Colonic mucosa (tissue), 4 donors: ENCODE measurements around the gene DNAJC9. TPM values are rescaled to one million over a fixed set of nuclear protein-coding genes. Genes with fewer than 3 reads are reported as not detected.

Experiments used
- DNase-seq: peaks from one replicate; pipeline ENCODE4 v3.0.0-alpha.2; 2020
- H3K27ac ChIP-seq: fragments of 200-600 bp; one replicate; pipeline ENCODE4 v1.8.0; 2021
- H3K27me3 ChIP-seq: fragments of 200-600 bp; one replicate; pipeline ENCODE4 v1.8.0; 2021
- H3K36me3 ChIP-seq: fragments of 200-600 bp; one replicate; pipeline ENCODE4 v1.8.0; 2021
- H3K4me1 ChIP-seq: fragments of 200-600 bp; one replicate; pipeline ENCODE4 v1.8.0; 2021; ENCODE audit warnings: mild to moderate bottlenecking
- H3K4me3 ChIP-seq: fragments of 200-600 bp; one replicate; pipeline ENCODE4 v1.8.0; 2021
- H3K9ac ChIP-seq, 2 donors: one replicate each; pipeline ENCODE4 v1.7.0; 2013; ENCODE audit warnings: control low read depth in 2 of 2, low read depth in 2 of 2, low read length in 2 of 2
- H3K9me3 ChIP-seq: fragments of 200-600 bp; one replicate; pipeline ENCODE4 v1.8.0; 2021
- intact Hi-C: fragments of 100-400 bp; cut with DNase I; formaldehyde crosslinking; loops from one replicate; pipeline ENCODE4 v1.14.1; 2022
- total RNA-seq, 2 donors: library from RNA; stranded (reverse); fragmentation: NEBNext Ultra II Directional in 1 of 2; extraction: Animal tissue kit (Norgen Biotek cat#: 25700) in 1 of 2; gene quantifications; one replicate each; pipeline ENCODE4 v1.2.1, GENCODE V29; 2021
- TF ChIP-seq, protein P1 (sequence below): fragments of 200-600 bp; IDR thresholded peaks from one replicate; pipeline ENCODE4 v1.8.0; 2022; ENCODE audit warnings: antibody characterized with exemption, mild to moderate bottlenecking
- donor health status: healthy.
- donor health status: DM: no; HTN: no; CAD: no.
- donor health status: DM: no; HTN: no; CAD: no.

The DNAJC9 gene, protein sequence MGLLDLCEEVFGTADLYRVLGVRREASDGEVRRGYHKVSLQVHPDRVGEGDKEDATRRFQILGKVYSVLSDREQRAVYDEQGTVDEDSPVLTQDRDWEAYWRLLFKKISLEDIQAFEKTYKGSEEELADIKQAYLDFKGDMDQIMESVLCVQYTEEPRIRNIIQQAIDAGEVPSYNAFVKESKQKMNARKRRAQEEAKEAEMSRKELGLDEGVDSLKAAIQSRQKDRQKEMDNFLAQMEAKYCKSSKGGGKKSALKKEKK
- total RNA-seq = 10 to 100 TPM; 14.4 to 34.8 TPM

DNA sequence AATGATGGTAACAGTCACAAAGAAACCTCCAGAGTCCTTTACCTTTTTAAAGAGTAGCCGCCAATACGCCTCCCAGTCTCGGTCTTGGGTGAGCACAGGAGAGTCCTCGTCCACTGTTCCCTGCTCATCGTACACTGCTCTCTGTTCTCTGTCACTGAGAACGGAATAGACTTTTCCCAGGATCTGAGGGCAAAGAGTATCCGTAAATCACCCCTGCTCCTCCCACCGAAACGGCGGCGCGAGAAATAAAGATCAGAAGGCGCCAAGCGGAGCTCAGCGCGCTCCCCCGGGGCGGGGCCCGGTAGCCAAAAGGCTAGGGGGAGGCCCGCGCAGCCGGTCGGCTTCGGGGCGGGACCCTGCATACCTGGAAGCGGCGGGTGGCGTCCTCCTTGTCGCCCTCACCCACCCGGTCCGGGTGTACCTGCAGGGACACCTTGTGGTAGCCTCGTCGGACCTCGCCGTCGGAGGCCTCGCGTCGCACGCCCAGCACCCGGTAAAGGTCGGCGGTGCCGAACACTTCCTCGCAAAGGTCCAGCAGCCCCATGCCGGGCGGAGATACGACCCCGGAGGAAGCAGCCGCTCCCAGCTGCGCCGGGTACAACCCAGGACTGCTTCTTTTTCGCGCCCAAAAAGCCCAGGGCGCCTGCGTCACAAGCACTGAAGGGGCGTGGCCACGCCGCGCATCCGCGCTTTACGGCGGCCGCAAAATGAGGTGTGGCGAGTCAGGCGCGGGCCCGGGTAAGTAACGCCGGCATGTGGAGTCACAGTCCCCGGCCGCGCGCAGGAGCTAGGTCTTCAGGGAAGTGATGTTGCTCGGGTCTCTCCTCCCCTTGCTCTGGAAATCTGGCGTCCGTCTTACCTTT is at the start of gene DNAJC9:
TSS of gene DNAJC9 (minus strand) at position 610 of the 863 bp plus-strand sequence. CDS start at position 544, 66 bp downstream.
- H3K36me3 ChIP-seq = no peaks in the 10 kb centered on the region
- peak; percentile 99 for DNase-seq
- intact Hi-C loops = no loop called here
- no peaks in the 10 kb centered on the region for H3K9me3 ChIP-seq
- H3K4me3 ChIP-seq = peak within 1 kb of the TSS; percentile 85
- peak within 1 kb of the TSS; percentile 80 to 81 for H3K9ac ChIP-seq
- peak within 1 kb of the TSS; percentile 78 for H3K27ac ChIP-seq
- H3K27me3 ChIP-seq = no peaks in the 10 kb centered on the region
- H3K4me1 ChIP-seq = peaks cover 8% of the 10 kb centered on the region
- TF ChIP-seq, protein P1, sequence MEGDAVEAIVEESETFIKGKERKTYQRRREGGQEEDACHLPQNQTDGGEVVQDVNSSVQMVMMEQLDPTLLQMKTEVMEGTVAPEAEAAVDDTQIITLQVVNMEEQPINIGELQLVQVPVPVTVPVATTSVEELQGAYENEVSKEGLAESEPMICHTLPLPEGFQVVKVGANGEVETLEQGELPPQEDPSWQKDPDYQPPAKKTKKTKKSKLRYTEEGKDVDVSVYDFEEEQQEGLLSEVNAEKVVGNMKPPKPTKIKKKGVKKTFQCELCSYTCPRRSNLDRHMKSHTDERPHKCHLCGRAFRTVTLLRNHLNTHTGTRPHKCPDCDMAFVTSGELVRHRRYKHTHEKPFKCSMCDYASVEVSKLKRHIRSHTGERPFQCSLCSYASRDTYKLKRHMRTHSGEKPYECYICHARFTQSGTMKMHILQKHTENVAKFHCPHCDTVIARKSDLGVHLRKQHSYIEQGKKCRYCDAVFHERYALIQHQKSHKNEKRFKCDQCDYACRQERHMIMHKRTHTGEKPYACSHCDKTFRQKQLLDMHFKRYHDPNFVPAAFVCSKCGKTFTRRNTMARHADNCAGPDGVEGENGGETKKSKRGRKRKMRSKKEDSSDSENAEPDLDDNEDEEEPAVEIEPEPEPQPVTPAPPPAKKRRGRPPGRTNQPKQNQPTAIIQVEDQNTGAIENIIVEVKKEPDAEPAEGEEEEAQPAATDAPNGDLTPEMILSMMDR = no peak

DNA sequence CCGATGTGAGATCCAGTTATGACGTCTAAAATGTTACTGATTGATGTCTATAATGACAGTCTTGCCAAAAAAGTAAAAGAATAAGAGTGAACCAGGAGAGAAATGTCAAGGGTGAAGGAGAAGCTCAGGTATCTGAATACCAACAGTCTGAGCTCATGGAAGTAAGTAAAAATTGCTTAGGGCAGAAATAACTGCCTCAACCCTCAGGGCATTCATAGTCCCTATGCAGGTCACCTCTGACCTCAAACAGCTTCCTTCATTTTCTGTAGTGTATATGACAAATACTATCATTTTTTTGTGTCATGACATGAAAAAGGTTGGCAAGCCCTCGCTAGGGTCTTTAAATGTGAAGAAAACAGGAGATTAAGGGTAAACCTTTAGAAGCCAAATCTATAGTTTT is 46.4 kb upstream of the DNAJC9 start:
- no peaks in the 10 kb centered on the region for H3K9me3 ChIP-seq
- no peak overlapping the region for H3K27ac ChIP-seq
- TF ChIP-seq, protein P1 = no peak
- H3K27me3 ChIP-seq = no peaks in the 10 kb centered on the region
- no peaks in the 10 kb centered on the region for H3K36me3 ChIP-seq
- intact Hi-C loops = no loop called here
- no peak overlapping the region for H3K4me3 ChIP-seq
- H3K9ac ChIP-seq = no peak overlapping the region
- DNase-seq = no peak
- H3K4me1 ChIP-seq = no peaks in the 10 kb centered on the region

DNA sequence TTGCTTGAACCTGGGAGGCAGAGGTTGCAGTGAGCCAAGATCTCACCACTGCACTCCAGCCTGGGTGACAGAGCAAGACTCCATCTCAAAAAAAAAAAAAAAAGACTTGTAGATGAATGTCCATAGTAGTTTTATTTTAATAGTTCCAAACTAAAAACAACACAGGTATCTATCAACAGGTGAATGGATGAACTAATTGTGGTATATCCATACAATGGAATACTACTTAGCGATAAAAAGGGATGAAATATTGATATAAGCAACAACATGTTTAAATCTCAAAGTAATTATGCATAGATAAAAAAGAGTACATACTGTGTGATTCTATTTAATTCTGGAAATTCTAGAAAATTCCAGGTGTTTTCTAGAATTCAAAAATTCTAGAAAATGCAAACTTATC is 42.9 kb upstream of the DNAJC9 start:
- DNase-seq = no peak
- TF ChIP-seq, protein P1 = no peak
- Histone ChIP-seq H3K9me3 (no peaks in the 10 kb centered on the region), H3K9ac (no peak overlapping the region), H3K27ac (no peak overlapping the region), H3K4me3 (no peak overlapping the region), H3K36me3 (no peaks in the 10 kb centered on the region), H3K27me3 (no peaks in the 10 kb centered on the region), H3K4me1 (no peaks in the 10 kb centered on the region)
- intact Hi-C loops = no loop called here

DNA sequence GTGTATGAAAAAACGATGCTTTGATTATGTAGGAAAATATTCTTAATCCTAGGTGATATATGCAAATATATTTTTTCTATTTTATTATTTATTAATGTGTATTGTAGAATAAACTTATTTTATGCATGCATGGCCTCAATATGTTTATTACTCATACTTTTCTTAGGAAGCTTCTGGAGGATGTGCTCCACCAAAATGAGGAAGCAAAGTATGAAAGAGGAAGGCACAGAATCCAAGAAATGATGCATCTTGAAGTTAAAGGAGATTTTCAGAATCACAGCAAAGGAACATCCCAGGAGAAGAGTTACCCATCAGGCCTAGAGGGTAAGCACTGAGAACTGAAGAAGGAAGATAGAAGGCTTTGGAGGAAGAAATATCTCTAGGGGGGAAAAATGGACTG is 40.4 kb upstream of the DNAJC9 start:
- TF ChIP-seq, protein P1 = no peak
- intact Hi-C loops = no loop called here
- Histone ChIP-seq H3K9ac (no peak overlapping the region), H3K27me3 (no peaks in the 10 kb centered on the region), H3K4me1 (no peaks in the 10 kb centered on the region), H3K9me3 (no peaks in the 10 kb centered on the region), H3K27ac (no peak overlapping the region), H3K36me3 (no peaks in the 10 kb centered on the region), H3K4me3 (no peak overlapping the region)
- no peak for DNase-seq

DNA sequence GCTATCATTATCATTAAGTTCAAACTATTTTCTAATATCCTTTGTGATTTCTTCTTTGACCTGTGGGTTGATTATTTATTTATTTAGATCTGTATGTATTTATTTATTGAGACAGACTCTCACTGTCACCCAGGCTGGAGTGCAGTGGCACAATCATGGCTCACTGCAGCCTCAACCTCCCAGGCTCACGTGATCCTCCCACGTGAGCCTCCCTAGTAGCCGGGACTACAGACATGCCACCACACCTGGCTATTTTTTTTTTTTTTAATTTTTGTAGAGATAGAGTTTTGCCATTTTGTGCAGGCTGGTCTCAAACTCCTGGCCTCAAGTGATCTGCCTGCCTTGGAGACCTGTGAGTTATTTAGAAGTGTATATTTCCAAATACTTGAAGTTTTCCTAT is 34.0 kb upstream of the DNAJC9 start:
- Histone ChIP-seq H3K27ac (no peak overlapping the region), H3K9ac (no peak overlapping the region), H3K9me3 (no peaks in the 10 kb centered on the region), H3K4me1 (no peaks in the 10 kb centered on the region), H3K4me3 (no peak overlapping the region), H3K36me3 (no peaks in the 10 kb centered on the region), H3K27me3 (no peaks in the 10 kb centered on the region)
- no peak for DNase-seq
- intact Hi-C loops = no loop called here
- TF ChIP-seq, protein P1 = no peak
